Activated CD8-positive, alpha-beta memory T cell treated with anti-CD3 and anti-CD28 coated beads, Interleukin-2, amount 10 ng/mL, durations not matched to agents 7 days and 5 days (primary cell): ENCODE results near the gene MON2. TPM values are rescaled to one million over a fixed set of nuclear protein-coding genes. Genes with fewer than 3 reads are reported as not detected.

Experiments
- ATAC-seq: fragments of 150-1000 bp; cut with Tn5 transposase; one replicate; pipeline ENCODE4 v1.10.0; 2021; ENCODE audit warnings: moderate library complexity
- CTCF ChIA-PET: fragments of 350-600 bp; sonication (Branson Sonifier 250); formaldehyde crosslinking; loops from one replicate; lab custom pipeline; 2021; ENCODE audit warnings: antibody characterized with exemption; lab: Charles Lee
- DNase-seq: peaks from one replicate; pipeline ENCODE4 v3.0.0-alpha.2; 2020
- H3K27ac Mint-ChIP-seq: one replicate; pipeline ENCODE4 v1.8.0; 2021; ENCODE audit warnings: mild to moderate bottlenecking, mixed read lengths
- H3K27me3 Mint-ChIP-seq: one replicate; pipeline ENCODE4 v1.8.0; 2021; ENCODE audit warnings: mixed read lengths
- H3K36me3 Mint-ChIP-seq: one replicate; pipeline ENCODE4 v1.8.0; 2021; ENCODE audit warnings: mild to moderate bottlenecking, mixed read lengths
- H3K4me1 Mint-ChIP-seq: one replicate; pipeline ENCODE4 v1.8.0; 2021; ENCODE audit warnings: mixed read lengths
- H3K4me3 Mint-ChIP-seq: one replicate; pipeline ENCODE4 v1.8.0; 2021; ENCODE audit warnings: mild to moderate bottlenecking, moderate library complexity, mixed read lengths
- H3K9me3 Mint-ChIP-seq: one replicate; pipeline ENCODE4 v1.8.0; 2022; ENCODE audit warnings: low read depth, mixed read lengths
- total RNA-seq, 2 experiments: library from RNA; stranded (reverse); gene quantifications; one replicate each; pipeline ENCODE4 v1.2.3, GENCODE V29; 2021

MON2 gene
- total RNA-seq, 2 experiments from 2014 or later = 39.3 to 53.9 TPM

GRCh38 chr12:62582065-62582366, 115.4 kb downstream of the MON2 start:
- Mint-ChIP-seq H3K27ac (no peak overlapping the region), H3K4me1 (no peaks in the 10 kb centered on the region)

GRCh38 chr12:62584619-62585018, 118.0 kb downstream of the MON2 start:
- Mint-ChIP-seq H3K27ac (no peak overlapping the region), H3K4me3 (no peak overlapping the region), H3K4me1 (no peaks in the 10 kb centered on the region), H3K9me3 (no peaks in the 10 kb centered on the region), H3K27me3 (no peaks in the 10 kb centered on the region), H3K36me3 (peaks cover 10% of the 10 kb centered on the region)
- ATAC-seq (no peak), DNase-seq (no peak)
- CTCF ChIA-PET = interaction anchor here (0.9 to 3.8 kb wide), 3 partner anchors 148 to 212 kb away, joined by 3 to 15 read pairs (median 3); no protein-coding TSS in a partner anchor

More at GRCh38 chr12:62582065-62582366, 115.4 kb downstream of the MON2 start:
- H3K36me3 Mint-ChIP-seq = peaks cover 8% of the 10 kb centered on the region
- CTCF ChIA-PET = interaction anchor here (0.7 to 6.4 kb wide), 15 partner anchors 10 to 218 kb away, joined by 3 to 58 read pairs (median 4); no protein-coding TSS in a partner anchor
- no peak for DNase-seq
- ATAC-seq = no peak
- H3K9me3 Mint-ChIP-seq = no peaks in the 10 kb centered on the region
- no peak overlapping the region for H3K4me3 Mint-ChIP-seq
- no peaks in the 10 kb centered on the region for H3K27me3 Mint-ChIP-seq

DNA sequence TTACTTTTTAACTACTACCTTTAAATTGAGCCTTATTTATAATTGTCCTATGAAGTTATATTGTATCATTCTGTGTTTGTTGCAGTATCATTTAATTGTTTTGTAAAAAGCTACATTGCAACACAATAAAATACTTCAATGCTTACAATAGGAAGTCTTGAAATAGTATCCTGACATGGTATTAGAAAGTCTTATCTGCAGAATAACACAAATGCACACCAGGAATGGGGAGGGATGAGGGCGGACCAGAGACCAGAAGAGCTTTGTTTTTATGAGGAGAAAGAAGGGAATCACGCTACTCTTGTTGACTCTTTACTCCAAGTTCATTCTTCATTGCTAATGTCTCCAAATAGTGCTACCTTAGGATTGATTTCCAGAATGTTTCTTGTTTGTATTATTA, 120.2 kb downstream of the MON2 start:
- Mint-ChIP-seq H3K9me3 (no peaks in the 10 kb centered on the region), H3K4me1 (no peaks in the 10 kb centered on the region), H3K27ac (no peak overlapping the region), H3K4me3 (no peak overlapping the region), H3K27me3 (no peaks in the 10 kb centered on the region), H3K36me3 (peaks cover 20% of the 10 kb centered on the region)
- CTCF ChIA-PET = interaction anchor here (1.5 to 3.8 kb wide), 2 partner anchors 207 to 211 kb away, joined by 3 to 15 read pairs; no protein-coding TSS in a partner anchor
- ATAC-seq (no peak), DNase-seq (no peak)

DNA sequence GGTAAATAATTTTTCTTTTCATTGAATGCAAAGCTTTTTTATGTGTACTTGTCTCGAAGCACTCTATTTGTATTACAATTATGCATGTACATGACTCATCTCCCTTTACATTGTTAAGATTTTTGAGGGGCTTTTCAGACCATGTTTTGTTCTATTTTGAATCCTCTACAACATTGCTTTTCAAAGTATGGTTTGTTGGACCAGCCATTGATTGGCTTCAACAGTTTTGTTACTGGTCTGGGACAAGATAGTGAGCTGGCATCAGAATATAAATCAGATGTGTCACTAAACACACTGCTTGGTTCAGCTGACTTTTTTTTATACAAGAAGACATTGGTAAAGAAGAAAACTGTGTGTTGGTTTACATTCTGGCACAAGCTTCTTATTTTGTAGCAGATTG, 122.3 kb downstream of the MON2 start:
- peaks cover 17% of the 10 kb centered on the region for H3K36me3 Mint-ChIP-seq
- H3K27ac Mint-ChIP-seq = no peak overlapping the region
- no peak overlapping the region for H3K4me3 Mint-ChIP-seq
- CTCF ChIA-PET = no interaction called here
- no peaks in the 10 kb centered on the region for H3K27me3 Mint-ChIP-seq
- DNase-seq (no peak), ATAC-seq (no peak)
- no peaks in the 10 kb centered on the region for H3K4me1 Mint-ChIP-seq
- no peaks in the 10 kb centered on the region for H3K9me3 Mint-ChIP-seq

GRCh38 chr12:62597253-62597652, 130.6 kb downstream of the MON2 start:
- DNase-seq (no peak), ATAC-seq (no peak)
- Mint-ChIP-seq H3K36me3 (peaks cover 5% of the 10 kb centered on the region), H3K9me3 (no peaks in the 10 kb centered on the region), H3K27me3 (no peaks in the 10 kb centered on the region), H3K4me3 (no peak overlapping the region), H3K27ac (no peak overlapping the region), H3K4me1 (peaks cover 6% of the 10 kb centered on the region)
- CTCF ChIA-PET = interaction anchor here (1.1 to 1.3 kb wide), 2 partner anchors 9 to 11 kb away, joined by 3 read pairs; no protein-coding TSS in a partner anchor

- no peaks in the 10 kb centered on the region for H3K27me3 Mint-ChIP-seq
- H3K36me3 Mint-ChIP-seq = peaks cover 5% of the 10 kb centered on the region
- ATAC-seq (no peak), DNase-seq (no peak)
- no peak overlapping the region for H3K27ac Mint-ChIP-seq
- H3K9me3 Mint-ChIP-seq = no peaks in the 10 kb centered on the region
- H3K4me3 Mint-ChIP-seq = no peak overlapping the region
- CTCF ChIA-PET = interaction anchor here (0.7 to 0.8 kb wide), 2 partner anchors 18 to 324 kb away, joined by 3 read pairs; no protein-coding TSS in a partner anchor
- peaks cover 6% of the 10 kb centered on the region for H3K4me1 Mint-ChIP-seq
These were observed 132.2 kb downstream of the MON2 start for GRCh38 chr12:62598846-62599245.

GRCh38 chr12:62599854-62600437, 133.3 kb downstream of the MON2 start:
- no peak for DNase-seq
- no peak for ATAC-seq
- Mint-ChIP-seq H3K4me1 (peaks cover 15% of the 10 kb centered on the region), H3K27me3 (no peaks in the 10 kb centered on the region), H3K36me3 (peaks cover 5% of the 10 kb centered on the region), H3K4me3 (no peak overlapping the region), H3K9me3 (no peaks in the 10 kb centered on the region), H3K27ac (no peak overlapping the region)
- CTCF ChIA-PET = no interaction called here

DNA sequence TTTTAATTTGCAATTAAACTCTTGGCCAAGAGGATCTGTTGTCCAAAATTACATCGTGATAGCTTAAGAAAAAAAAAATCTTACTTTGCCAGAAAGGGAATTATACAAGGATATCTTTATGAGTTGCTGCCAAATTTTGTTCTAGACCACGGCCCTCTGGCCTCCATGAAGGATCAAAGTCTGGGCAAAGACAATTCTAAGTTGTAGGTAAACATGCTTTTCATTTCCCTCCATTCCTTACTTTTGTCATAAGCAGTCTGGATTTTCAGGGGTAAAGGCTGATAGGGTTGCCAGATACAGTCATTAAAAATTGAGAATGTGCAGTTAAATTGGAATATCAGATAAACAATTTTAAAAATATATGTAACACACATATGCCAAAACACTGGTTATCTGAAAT, 135.1 kb downstream of the MON2 start:
- Mint-ChIP-seq H3K27ac (peak overlapping the region; percentile 97), H3K4me1 (peaks cover 31% of the 10 kb centered on the region), H3K36me3 (peaks cover 7% of the 10 kb centered on the region), H3K9me3 (no peaks in the 10 kb centered on the region), H3K27me3 (no peaks in the 10 kb centered on the region), H3K4me3 (peak overlapping the region; percentile 19)
- ATAC-seq = no peak
- CTCF ChIA-PET = no interaction called here
- DNase-seq = no peak

GRCh38 chr12:62602255-62603060, 135.8 kb downstream of the MON2 start:
- ATAC-seq (peak; percentile 70), DNase-seq (peak; percentile 93)
- peaks cover 4% of the 10 kb centered on the region for H3K36me3 Mint-ChIP-seq
- CTCF ChIA-PET = interaction anchor here (0.8 to 2.1 kb wide), 11 partner anchors 9 to 197 kb away, joined by 3 to 9 read pairs (median 5); no protein-coding TSS in a partner anchor
- H3K9me3 Mint-ChIP-seq = no peaks in the 10 kb centered on the region
- no peaks in the 10 kb centered on the region for H3K27me3 Mint-ChIP-seq
- H3K4me1 Mint-ChIP-seq = peaks cover 34% of the 10 kb centered on the region
- peak overlapping the region; percentile 81 for H3K4me3 Mint-ChIP-seq
- H3K27ac Mint-ChIP-seq = peak overlapping the region; percentile 97

DNA sequence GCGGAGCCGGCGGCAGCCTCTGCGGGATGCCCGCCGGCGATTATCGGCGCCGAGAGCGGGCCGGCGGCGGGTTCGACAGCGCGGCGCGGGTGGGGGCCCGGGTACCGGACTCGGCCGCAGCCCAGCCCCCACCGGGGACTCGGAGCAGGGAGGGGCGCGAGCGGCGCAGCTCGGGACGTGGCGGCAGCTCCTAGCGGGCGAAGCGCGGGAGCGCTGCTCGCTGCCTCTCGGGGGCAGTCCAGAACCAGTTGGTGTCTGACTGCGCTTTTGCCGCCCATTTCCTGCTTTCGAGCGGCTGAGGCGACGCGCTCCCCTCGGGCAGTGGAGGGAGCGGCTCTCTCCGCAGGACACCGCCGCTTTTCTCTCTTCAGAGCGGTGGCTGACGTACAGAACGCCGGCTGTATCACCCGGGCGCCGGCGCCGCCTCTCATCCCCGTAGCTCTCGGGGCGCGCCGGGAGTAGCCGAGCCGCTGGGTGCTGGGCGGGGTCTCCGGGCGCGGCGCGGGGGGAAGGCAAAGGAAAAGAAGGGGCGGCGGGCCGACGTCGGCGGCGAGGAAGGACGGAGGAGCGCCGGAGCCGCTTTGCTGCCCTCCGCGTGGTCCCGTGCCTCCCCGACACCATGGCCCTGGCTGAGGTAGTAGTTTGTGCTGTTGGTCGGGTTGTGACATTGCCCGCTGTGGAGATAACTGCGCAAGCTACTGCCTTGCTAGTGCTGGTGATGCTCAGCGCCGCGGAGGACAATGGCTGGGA, 136.6 kb downstream of the MON2 start:
- Mint-ChIP-seq H3K36me3 (peaks cover 4% of the 10 kb centered on the region), H3K4me1 (peaks cover 34% of the 10 kb centered on the region), H3K27me3 (no peaks in the 10 kb centered on the region), H3K9me3 (no peaks in the 10 kb centered on the region), H3K27ac (peak overlapping the region; percentile 97), H3K4me3 (peak overlapping the region; percentile 81)
- peak; percentile 84 for ATAC-seq
- peak; percentile 90 for DNase-seq
- CTCF ChIA-PET = interaction anchor here (0.7 to 2.1 kb wide), 13 partner anchors 10 to 671 kb away, joined by 3 to 9 read pairs (median 4); no protein-coding TSS in a partner anchor

DNA sequence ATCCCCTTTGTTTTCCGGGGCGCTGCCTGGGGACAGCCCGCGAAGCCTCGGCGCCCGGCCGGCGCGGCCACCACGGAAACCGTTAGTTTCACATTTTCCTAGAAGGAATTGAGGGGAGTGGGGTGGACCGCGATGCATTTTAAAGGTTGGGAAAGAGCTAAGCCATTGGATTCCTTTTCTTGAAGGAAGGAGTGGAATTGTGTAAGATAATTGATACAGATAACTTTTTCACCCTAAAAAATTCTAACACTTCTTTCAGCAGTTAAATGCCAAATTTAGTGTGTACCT, 137.1 kb downstream of the MON2 start:
- Mint-ChIP-seq H3K27me3 (no peaks in the 10 kb centered on the region), H3K27ac (peak overlapping the region; percentile 89), H3K4me1 (peaks cover 34% of the 10 kb centered on the region), H3K9me3 (no peaks in the 10 kb centered on the region), H3K36me3 (peaks cover 4% of the 10 kb centered on the region), H3K4me3 (peak overlapping the region; percentile 81)
- no peak for ATAC-seq
- DNase-seq = no peak
- CTCF ChIA-PET = interaction anchor here (0.7 to 2.1 kb wide), 9 partner anchors 11 to 670 kb away, joined by 3 to 9 read pairs (median 6); no protein-coding TSS in a partner anchor

DNA sequence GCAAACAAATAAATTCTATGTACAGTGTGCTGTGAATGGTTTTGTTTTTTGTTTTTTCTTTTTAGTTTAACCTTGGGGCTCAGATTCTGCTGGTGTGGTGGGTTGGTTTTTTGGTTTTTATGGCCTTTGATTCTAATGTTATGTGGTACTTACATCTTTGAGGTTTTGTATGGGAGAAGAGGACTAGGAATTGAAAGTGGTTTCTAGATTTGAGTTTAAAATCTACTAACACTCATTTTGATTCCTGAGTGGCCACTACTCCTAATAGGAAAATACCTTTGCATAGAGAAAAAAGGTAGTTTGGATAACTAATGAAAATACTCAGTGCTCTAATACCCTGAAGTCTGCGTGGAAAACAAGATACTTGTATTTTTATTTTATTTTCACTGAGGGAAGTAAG, 137.7 kb downstream of the MON2 start:
- CTCF ChIA-PET = interaction anchor here (1.1 to 2.1 kb wide), 4 partner anchors 11 to 190 kb away, joined by 3 to 8 read pairs (median 8); no protein-coding TSS in a partner anchor
- peak overlapping the region; percentile 81 for H3K4me3 Mint-ChIP-seq

GRCh38 chr12:62604871-62605270, 138.2 kb downstream of the MON2 start:
- Mint-ChIP-seq H3K4me1 (peaks cover 34% of the 10 kb centered on the region), H3K27me3 (no peaks in the 10 kb centered on the region), H3K27ac (peak overlapping the region; percentile 89), H3K36me3 (peaks cover 4% of the 10 kb centered on the region), H3K4me3 (peak overlapping the region; percentile 81), H3K9me3 (no peaks in the 10 kb centered on the region)
- CTCF ChIA-PET = interaction anchor here (1.2 to 1.3 kb wide), 2 partner anchors 36 to 189 kb away, joined by 3 to 5 read pairs; no protein-coding TSS in a partner anchor
- DNase-seq (no peak), ATAC-seq (no peak)

More for the DNA sequence above, 137.7 kb downstream of the MON2 start:
- peaks cover 34% of the 10 kb centered on the region for H3K4me1 Mint-ChIP-seq
- H3K27me3 Mint-ChIP-seq = no peaks in the 10 kb centered on the region
- peaks cover 4% of the 10 kb centered on the region for H3K36me3 Mint-ChIP-seq
- H3K27ac Mint-ChIP-seq = peak overlapping the region; percentile 89
- ATAC-seq (no peak), DNase-seq (no peak)
- H3K9me3 Mint-ChIP-seq = no peaks in the 10 kb centered on the region
